GM12892 (cell line): ENCODE measurements around the gene DSP.

Experiments used
- DNase-seq: peaks from one replicate; pipeline ENCODE4 v3.0.0; 2011; ENCODE audit not compliant: insufficient read length
- FAIRE-seq: peaks from 2 replicates; lab custom pipeline; 2011; peaks lifted over from hg19 to GRCh38; lab: Jason Lieb, UNC
- POLR2A ChIP-seq: IDR thresholded peaks from 2 replicates; pipeline ENCODE4 v1.6.1; 2011; ENCODE audit warnings: low read depth, low read length, control low read depth
- POLR2AphosphoS5 ChIP-seq: IDR thresholded peaks from 2 replicates; pipeline ENCODE4 v1.6.1; 2011; ENCODE audit warnings: low read depth, low read length, control low read depth
- TAF1 ChIP-seq: IDR thresholded peaks from 2 replicates; pipeline ENCODE4 v1.6.1; 2011; ENCODE audit warnings: low read depth, mild to moderate bottlenecking, control low read depth, low read length, borderline replicate concordance

Gene DSP

DNA sequence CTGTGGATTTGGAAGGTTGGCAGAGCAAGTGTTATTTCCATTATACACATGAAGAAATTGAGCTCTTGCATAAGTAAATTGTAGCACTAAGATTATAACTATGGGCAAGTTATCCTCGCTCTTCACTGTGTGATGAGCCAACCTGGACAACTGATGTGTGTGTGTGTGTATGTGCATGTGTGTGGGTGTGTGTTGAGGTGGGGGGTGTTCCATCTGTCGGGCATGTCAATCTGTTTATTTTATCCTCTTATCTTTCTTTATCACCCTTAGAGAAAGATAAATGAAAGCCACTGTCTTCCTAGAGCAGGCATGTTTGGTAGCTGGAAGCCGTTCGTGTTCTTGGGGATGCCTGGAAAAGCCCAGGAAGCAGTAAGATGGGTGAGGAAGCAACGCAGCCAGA lies 3.0 kb upstream of the DSP start:
- FAIRE-seq = no peak
- TF ChIP-seq TAF1 (no peak), POLR2AphosphoS5 (no peak), POLR2A (no peak)
- DNase-seq = no peak

DNA sequence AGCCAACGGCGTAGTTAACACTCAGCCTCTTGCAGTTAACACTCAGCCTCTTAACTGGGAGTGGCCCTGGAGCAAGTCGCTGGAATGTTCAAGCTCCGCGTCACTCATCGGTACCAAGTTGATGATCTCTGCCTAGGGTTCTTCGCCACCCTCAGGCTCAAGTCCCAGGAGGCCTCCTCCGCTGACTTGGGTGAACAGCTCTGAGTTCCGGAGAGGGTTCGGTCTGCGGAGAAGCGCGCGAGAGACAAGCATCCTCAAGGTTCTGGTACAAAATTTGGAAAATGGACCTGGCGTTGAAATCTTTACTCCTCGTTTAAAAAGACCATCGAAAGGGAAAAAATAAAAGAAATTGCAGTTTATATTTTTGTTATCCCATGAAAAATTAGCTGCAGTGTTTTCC lies 876 bp upstream of the DSP start:
- no peak for DNase-seq
- FAIRE-seq = no peak
- TF ChIP-seq TAF1 (no peak), POLR2A (no peak), POLR2AphosphoS5 (no peak)

- TF ChIP-seq TAF1 = no peak
- TF ChIP-seq POLR2AphosphoS5 = no peak
- TF ChIP-seq POLR2A = no peak
- DNase-seq = peak; percentile 23
- FAIRE-seq = no peak
These were observed 798 bp downstream of the DSP start for GRCh38 chr6:7542065-7542873.

GRCh38 chr6:7542874-7543624 lies 1.6 kb downstream of the DSP start:
- TF ChIP-seq POLR2A (no peak), TAF1 (no peak), POLR2AphosphoS5 (no peak)
- no peak for FAIRE-seq
- DNase-seq = peak; percentile 20

- DNase-seq (no peak), FAIRE-seq (no peak)
- no peak for TF ChIP-seq POLR2A
- TF ChIP-seq TAF1 = no peak
- no peak for TF ChIP-seq POLR2AphosphoS5
These were observed 2.4 kb downstream of the DSP start for GRCh38 chr6:7543789-7544424.

GRCh38 chr6:7544597-7544996 lies 3.1 kb downstream of the DSP start:
- DNase-seq (no peak), FAIRE-seq (no peak)
- no peak for TF ChIP-seq POLR2A
- TF ChIP-seq TAF1 = no peak

DNA sequence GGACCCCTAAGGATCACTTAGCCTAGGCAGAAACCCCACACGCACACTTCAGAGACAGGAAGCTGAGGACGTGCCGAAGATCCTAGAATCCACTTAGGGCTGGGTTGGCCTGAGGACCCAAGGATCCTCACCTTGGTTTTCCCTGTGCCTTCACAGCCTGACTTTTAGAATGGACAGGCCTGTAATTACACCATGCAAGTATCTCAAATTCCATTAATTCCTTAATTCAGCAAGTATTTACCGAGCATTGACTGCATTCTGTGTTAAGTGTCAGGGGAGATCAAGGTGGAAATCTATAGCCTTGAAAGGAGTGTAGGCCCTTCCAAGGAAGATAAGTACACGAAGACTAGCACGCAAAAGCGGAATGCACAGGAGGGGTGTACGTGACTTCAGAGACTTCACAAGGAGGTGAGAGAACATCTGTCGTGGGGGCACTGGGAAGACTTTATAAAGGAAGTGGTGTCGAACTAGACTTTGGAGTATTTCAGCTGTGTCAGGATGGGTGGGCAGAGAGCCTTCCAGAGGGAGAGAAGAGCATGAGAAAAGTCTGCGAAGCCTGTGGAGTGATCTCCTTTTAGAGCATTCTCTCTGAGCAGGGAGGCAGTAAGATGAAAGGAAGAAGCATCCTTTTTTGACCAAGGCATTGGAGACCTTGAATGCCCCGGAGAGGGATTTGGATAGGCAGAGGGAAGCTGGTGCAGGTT lies 4.0 kb downstream of the DSP start:
- no peak for TF ChIP-seq POLR2A
- TF ChIP-seq TAF1 = no peak
- no peak for TF ChIP-seq POLR2AphosphoS5
- no peak for DNase-seq
- no peak for FAIRE-seq

GRCh38 chr6:7546020-7546369 lies 4.5 kb downstream of the DSP start:
- FAIRE-seq (no peak), DNase-seq (no peak)
- TF ChIP-seq TAF1 (no peak), POLR2A (no peak), POLR2AphosphoS5 (no peak)

GRCh38 chr6:7546383-7546782 lies 4.9 kb downstream of the DSP start:
- DNase-seq = no peak
- no peak for FAIRE-seq
- TF ChIP-seq POLR2A (no peak), POLR2AphosphoS5 (no peak), TAF1 (no peak)

GRCh38 chr6:7546896-7547295 lies 5.4 kb downstream of the DSP start:
- TF ChIP-seq POLR2A (no peak), POLR2AphosphoS5 (no peak), TAF1 (no peak)
- no peak for FAIRE-seq

GRCh38 chr6:7547315-7547714 lies 5.8 kb downstream of the DSP start:
- no peak for DNase-seq
- no peak for FAIRE-seq
- no peak for TF ChIP-seq POLR2A
- no peak for TF ChIP-seq POLR2AphosphoS5
- TF ChIP-seq TAF1 = no peak

More at GRCh38 chr6:7546896-7547295, 5.4 kb downstream of the DSP start:
- no peak for DNase-seq
